Skin epidermis (tissue), 12 donors: ENCODE measurements around the gene HES1.
A peak's percentile ranks its signal among the peaks of the same experiment; 100 is the strongest.
"Not testable (repeated sequence)": the region's sequence is repeated elsewhere in the genome, so short reads cannot be mapped to it uniquely, and the experiment has no call there.

Experiments used
- H3K27ac ChIP-seq, 21 experiments: fragments of 200-600 bp; sonication (generic) in 11 of 21; one replicate each; pipeline ENCODE4 v1.5.0; 2020; ENCODE audit warnings: mild to moderate bottlenecking in 3 of 21, inconsistent platforms in 2 of 21, moderate library complexity in 2 of 21
- H3K4me3 ChIP-seq, 7 experiments: fragments of 200-600 bp; sonication (generic) in 2 of 7; one replicate each; pipeline ENCODE4 v1.5.0; 2020; ENCODE audit warnings: inconsistent platforms in 2 of 7, mild to moderate bottlenecking in 2 of 7, moderate library complexity in 1 of 7

HES1 gene

DNA sequence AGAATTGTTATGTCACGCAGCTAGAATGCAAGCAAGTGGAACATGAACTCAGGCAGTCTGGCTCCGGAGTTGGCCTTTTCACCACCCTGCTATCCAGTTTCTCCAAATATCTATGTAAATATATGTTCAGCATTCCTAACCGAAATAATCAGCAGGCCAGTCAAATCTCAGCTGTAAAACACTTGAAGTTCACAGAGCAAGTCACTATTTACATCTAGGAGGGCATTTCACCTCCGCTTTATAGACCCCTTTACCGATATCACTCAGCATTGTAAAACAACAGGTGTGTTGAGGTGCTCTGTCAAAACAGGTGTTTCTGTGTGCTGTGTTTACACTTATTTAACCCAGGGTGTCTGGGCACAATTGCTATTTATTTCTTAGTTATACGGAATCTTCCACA lies 12.2 kb upstream of the HES1 start:
- H3K4me3 ChIP-seq = no peak overlapping the region
- H3K27ac ChIP-seq = no peak overlapping the region

DNA sequence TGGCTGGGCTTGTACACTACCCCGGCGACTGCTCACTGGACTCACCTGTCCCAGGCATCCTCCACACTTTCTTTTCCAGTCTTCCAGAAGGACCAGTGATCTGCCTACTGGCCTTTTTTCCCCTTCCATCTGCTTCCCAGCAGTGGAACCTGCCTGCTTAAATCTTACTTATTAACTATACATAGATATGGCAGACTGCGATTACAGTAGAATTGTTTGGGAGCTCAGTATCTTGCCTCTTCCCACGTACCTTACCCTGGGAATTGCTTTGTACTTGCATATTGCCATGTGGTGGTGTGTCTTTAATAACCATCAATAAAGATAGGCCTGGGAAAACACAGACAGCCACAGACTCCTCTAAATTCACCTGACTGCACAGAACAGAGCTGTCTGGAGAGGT lies 11.8 kb upstream of the HES1 start:
- H3K4me3 ChIP-seq = no peak overlapping the region
- H3K27ac ChIP-seq = no peak overlapping the region

DNA sequence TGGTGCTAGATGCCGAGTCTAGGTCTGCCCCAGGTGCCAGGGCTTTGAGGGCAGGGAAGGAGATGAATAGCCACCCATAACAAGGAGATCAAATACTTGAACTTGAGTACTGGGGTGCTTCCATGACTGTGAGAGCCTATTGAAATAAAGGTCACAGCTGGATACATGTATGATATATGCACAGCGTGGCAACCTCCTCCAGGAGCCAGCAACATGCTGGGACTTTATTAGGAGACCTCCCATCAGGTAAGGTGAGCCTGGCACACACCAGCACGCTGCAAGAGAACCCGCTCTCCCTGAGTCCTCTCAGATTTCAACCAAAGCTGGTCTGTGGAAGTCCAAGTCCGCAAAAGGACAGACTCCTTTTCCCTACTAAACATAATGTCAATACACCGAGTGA lies 10.5 kb upstream of the HES1 start:
- H3K4me3 ChIP-seq = no peak overlapping the region
- no peak overlapping the region for H3K27ac ChIP-seq

DNA sequence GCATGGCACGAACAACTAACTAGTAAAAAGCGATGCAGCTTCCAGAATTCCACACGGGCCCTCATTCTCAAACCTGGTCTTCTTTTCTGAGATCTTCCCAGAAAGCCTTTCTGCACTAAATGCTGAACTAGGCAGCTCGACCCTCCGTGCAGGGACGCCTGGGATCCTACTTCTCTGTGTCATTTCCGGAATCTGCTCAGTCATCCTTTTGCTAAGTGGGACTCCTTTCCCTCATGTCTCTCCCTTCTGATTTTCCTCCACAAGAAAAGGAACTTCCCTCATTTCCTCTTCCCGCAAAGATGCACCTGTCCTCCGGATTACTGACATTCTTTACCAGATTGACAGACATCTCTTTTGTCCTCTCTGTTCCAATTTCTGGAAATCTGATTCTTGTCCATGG lies 9.2 kb upstream of the HES1 start:
- no peak overlapping the region for H3K27ac ChIP-seq
- no peak overlapping the region for H3K4me3 ChIP-seq

DNA sequence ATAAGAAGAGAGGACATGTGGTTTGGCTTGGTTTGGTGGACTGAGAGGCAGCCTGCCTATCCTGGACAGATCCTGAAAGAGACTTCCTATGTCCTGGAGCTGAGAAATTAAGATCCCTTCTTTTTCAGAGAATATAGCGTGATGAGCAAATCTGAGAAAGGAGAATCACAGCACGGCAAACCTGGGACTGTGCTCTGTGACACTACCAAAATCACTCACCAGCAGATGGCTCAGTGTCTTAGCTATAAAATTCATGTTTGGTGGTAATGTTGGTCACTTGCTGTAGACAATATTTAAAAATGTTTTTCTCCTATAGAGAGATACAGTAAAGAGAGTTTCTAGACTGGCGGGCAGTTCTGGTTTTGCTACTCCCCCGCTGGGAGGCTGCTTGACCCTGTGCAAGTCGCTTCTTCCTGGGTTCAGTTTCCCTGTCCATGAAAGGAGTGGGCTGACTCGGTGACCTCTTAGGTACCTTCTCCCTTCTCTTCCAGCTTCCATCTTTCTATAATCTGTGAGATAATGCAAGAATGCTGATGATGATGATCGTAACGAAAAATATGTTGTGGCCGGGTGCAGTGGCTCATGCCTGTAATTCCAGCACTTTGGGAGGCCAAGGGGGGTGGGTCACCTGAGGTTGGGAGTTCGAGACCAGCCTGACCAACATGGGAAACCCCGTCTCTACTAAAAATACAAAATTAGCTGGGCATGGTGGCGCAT lies 7.6 kb upstream of the HES1 start:
- Histone ChIP-seq H3K27ac (no peak overlapping the region), H3K4me3 (no peak overlapping the region)

DNA sequence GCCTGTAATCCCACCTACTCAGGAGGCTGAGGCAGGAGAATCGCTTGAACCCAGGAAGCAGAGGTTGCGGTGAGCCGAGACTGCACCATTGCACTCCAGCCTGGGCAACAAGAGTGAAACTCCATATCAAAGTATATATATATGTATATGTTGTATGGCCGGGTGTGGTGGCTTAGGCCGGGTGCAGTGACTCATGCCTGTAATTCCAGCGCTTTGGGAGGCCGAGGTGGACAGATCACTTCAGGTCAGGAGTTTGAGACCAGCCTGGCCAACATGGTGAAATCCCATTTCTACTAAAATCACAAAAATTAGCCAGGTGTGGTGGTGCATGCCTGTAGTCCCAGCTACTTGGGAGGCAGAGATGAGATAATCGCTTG lies 7.0 kb upstream of the HES1 start:
- not testable (repeated sequence) for H3K27ac ChIP-seq, H3K4me3 ChIP-seq

DNA sequence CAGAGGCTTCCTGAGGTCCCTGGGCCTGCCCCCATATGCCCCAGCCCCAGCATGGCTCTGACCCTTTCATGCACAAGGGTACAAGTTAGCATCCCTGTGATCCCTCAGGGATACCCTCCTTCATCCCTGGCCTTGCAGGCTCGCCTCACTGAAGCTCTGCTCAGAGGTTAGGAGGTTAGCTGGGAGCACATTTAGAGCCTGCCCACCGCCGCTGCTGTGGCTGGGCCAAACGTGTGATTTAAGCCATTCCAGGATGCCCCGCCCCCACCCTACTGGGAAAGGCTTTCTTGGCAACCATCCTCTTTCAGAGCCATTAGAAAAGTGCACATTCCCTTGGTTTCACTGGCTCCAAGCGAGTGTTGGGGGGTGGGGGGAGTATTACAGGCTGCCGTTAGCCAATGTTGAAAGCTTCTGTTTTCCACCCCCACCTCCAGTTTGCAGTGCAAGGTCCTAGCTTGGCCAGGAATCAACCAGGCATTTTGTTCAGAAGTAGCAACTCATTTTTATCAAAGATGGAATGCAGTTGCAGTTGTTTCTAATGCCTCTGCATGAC lies 6.3 kb upstream of the HES1 start:
- Histone ChIP-seq H3K27ac (peak overlapping the region in 1 of 21 experiments; percentile 11), H3K4me3 (no peak overlapping the region)

DNA sequence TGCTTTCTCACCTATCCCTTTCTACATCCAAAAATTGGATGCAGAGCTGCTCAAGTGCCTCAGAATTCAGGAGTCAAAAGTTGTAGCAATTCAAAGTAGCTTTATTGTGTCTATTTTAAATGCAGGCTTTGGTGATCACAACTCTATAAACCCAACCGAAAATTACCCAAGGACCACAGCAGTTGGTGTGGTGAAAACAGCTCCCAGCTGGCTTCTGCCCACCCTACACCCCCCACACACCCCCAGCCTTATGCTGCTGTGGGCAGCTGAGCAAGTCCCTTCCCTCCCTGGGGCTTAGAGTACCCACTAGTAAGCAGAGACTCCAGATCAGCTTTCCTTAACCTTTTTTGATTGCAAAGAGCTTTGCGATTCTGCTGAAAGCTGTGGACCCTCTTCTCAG lies 5.8 kb upstream of the HES1 start:
- no peak overlapping the region for H3K4me3 ChIP-seq
- H3K27ac ChIP-seq = no peak overlapping the region

DNA sequence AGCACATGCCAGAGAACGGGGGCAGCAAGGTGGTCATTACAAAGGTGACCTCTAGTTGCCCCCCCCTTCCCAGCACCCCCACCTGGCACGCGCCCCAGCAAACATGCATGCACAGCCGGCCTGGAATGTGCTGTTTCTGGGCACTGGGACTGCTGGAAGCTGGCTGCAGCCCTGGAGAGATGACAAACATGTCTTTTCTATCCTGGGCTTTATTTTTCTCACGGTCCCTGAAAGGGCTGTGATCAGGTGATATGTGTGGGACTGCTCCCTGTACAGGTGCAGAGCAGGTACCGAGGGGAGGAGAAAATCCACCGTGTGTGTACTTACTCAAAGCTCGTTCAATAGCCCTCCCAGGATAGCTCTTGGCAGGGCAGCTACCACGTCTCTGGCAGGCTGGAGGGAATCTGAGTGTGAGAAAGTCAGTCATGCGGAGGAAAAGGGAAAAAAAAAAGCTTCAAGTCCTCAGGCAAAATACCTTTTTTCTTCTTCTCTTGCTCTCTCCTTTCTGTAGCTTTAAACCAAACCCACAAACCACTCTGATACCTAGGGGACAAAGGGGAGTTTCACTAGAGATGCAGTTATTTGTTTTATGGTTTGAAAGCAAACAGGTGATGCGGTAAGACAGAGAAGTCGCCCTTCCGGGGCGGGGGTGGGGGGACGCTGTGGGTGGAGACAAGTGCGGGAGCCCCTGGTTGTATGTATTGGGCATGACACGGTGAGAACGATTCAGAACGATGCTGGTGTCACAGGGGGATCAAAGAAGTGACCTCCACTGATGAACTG lies 5.0 kb upstream of the HES1 start:
- Histone ChIP-seq H3K4me3 (no peak overlapping the region), H3K27ac (peak overlapping the region in 2 of 21 experiments; percentile 26 to 27)

DNA sequence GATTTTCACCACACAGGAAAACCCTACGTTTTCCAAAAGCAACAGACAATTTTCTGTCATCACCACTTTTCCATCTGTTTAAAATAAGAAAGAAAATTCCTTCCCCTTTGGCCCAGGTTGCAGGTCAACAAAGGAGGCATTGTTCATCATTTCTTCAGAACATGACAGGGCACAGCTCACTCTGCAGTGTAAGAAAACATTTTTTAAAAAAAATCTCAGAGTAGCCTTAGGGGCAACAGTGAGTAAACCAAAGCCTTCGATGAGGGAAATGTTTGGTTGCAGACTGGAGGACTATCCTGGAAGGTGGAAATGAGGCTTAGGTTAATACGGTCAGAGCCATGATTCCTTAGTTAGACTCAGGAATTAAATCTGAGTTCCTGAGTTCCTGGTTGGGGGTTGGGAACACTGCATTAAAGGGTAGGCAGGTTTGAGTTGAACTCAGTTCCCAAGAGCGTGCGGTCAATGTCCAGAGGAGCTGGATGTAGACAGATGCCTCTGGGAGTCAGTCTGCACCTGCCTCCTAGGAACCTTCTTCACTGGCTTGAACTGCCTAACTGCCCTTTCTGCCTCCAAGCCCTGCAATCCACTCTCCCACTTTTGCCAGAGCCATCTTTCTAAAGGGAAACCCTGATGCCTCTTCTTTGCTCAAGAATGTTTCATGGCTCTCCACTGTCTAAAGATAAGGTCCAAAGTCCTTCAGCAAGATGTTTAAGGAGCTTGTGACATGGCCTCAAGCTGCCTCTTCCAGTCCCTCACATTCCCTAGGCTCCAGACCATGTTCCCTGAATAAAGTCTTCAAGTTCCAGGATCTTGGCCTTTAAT lies 3.3 kb upstream of the HES1 start:
- Histone ChIP-seq H3K4me3 (no peak overlapping the region), H3K27ac (peak overlapping the region in 4 of 21 experiments; percentile 0 to 91 (median 44))

DNA sequence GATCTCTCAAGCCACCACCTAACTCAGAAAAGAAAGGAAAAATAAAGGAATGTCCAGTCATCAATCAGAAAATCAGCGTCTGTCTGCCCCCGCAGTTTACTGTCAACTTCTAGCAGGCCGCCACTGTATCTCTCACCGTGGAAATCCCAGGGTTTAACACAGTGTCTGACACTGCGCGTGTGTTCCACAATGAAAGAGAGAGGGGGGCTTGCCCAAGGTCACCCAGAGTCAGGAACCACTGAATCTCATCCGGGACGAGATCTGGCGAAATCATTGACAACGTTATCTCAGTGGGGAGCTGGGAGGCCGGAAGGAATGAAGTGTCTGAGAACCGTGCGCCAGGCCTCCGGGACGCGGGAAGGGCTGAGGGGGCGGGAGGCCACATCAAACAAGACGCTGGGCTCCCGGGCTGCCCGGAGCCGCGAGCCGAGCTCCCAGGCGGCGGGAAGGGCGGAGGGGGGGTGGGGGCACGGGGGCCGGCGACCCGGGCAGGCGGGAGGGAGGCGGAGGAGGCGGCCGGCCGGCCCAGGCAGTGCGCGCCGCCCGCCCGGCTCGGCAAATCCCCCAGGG lies 2.2 kb upstream of the HES1 start:
- Histone ChIP-seq H3K27ac (peak overlapping the region in 12 of 21 experiments; percentile 46 to 91 (median 69)), H3K4me3 (peak overlapping the region in 4 of 7 experiments; percentile 2 to 65 (median 48))

DNA sequence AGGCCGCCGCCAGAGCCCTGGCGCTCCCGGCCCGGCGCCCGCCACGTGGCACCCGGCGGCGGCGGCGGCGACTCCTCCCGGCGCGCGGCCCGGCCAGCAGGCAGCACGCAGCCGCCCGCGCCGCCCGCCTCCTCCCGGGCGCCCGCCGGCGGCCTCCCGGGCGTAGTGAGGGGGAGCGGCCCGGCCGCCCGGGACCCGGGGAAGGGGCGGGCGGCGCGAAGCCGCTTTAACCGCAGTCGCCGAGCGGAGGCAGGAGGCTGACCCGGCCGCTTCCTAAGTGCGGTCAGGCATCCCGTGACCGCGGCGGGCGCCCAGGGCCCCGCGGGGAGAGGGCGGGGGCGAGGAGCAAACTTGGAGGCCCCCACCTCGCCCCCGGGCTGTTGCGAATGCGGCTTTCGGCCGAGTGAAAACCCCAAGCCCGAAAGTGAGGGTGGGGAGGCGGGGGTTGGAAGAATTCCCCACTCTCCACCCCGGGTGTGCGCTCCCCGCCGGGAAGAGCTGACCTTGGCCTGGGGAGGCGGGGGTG lies 1.7 kb upstream of the HES1 start:
- peak overlapping the region; percentile 63 to 91 (median 85) for H3K27ac ChIP-seq
- H3K4me3 ChIP-seq = peak overlapping the region; percentile 39 to 66 (median 56)

DNA sequence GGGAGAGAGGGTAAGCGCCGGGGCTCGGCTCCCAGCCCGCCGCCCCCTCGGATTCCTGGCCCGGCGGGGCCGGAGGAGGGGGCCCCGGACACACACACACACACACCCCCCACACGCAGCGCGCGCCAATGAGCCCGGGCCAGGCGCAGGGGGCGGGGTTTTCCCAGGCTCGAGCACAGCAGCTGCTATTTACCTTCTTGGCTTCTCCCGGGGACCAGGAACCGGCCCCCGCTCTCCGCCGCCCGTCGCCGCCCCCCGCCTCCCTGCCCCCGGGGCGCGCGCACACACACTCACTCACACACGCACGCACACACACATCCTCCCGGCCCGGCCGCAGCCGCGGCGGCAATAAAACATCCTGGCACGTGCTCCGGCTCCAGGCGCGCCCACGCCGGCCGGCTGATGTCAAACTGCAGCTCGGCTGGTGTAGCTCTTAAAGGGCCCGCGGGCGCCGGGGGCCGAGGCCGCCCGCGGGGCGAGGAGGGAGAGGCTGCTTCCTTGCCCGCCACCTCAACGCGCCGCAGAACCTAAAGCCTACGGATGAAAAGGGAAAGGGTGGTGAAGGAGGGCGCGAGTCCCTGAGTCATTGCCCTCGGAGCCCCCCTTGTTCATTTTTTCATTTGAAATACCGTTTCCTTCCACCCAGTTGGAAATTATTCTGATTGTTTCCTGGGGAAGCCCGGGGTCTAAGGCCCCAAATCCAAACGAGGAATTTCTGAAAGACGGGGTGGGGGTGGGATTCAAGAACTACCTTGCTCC lies 1.0 kb upstream of the HES1 start:
- H3K27ac ChIP-seq = peak overlapping the region; percentile 63 to 91 (median 85)
- H3K4me3 ChIP-seq = peak overlapping the region; percentile 39 to 66 (median 56)

DNA sequence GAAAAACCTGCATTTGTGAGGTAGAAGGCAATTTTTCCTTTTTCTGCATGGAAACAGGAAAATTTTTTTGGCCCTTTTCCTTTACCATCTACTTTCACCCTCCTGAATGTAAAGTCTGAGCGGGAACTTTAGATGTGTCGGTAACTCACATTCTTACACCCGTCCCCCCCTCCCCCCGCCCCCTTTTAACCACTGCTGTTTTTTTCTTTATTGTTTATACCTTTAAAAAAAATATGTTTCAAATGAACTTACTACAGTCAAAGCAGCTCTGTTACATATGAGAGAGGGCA lies 487 bp upstream of the HES1 start:
- peak overlapping the region in 18 of 21 experiments; percentile 63 to 91 (median 86) for H3K27ac ChIP-seq
- H3K4me3 ChIP-seq = peak overlapping the region; percentile 39 to 66 (median 56)

DNA sequence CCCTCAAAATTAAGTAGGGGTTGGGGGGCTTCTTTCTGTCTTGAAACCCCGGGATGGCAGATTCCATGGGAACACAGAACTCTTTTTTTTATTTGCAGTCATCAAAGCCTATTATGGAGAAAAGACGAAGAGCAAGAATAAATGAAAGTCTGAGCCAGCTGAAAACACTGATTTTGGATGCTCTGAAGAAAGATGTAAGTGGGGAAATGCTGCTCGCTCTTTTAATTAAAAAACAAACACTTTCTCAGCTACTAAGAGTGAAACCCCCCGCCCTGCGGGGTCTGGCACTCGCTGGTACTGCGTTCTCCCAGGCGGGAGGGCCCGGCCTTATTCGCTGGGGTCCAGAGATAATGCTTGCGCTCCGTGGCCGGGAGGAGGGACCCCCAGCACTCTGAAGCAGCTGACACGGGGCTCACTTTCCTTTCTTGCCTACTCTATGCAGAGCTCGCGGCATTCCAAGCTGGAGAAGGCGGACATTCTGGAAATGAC lies 615 bp downstream of the HES1 start:
- Histone ChIP-seq H3K4me3 (peak overlapping the region; percentile 49 to 67 (median 60)), H3K27ac (peak overlapping the region; percentile 41 to 94 (median 85))

DNA sequence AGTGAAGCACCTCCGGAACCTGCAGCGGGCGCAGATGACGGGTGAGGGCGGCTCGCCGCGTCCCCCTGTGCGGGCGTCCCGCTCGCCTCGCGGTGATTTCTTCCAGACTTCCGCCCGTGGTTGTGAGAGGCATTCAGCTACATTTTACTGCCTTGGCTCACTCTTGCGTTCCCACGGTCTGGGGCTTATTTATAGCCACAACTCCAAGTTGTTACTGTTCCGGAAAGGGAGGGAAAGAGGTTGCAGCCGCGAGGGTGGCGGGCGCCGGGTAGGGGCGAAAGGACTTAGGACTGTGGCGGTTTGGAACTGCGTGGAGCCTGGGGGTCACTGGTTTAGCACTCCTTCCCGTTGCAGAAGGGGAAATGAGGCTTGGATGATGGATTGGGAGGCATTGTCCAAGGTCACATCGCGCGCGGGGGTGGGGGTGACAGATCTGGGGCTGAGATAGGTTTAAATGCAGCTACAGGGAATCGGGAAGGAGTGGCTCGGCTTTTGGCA lies 1.1 kb downstream of the HES1 start:
- Histone ChIP-seq H3K4me3 (peak overlapping the region; percentile 49 to 67 (median 60)), H3K27ac (peak overlapping the region; percentile 41 to 94 (median 85))

DNA sequence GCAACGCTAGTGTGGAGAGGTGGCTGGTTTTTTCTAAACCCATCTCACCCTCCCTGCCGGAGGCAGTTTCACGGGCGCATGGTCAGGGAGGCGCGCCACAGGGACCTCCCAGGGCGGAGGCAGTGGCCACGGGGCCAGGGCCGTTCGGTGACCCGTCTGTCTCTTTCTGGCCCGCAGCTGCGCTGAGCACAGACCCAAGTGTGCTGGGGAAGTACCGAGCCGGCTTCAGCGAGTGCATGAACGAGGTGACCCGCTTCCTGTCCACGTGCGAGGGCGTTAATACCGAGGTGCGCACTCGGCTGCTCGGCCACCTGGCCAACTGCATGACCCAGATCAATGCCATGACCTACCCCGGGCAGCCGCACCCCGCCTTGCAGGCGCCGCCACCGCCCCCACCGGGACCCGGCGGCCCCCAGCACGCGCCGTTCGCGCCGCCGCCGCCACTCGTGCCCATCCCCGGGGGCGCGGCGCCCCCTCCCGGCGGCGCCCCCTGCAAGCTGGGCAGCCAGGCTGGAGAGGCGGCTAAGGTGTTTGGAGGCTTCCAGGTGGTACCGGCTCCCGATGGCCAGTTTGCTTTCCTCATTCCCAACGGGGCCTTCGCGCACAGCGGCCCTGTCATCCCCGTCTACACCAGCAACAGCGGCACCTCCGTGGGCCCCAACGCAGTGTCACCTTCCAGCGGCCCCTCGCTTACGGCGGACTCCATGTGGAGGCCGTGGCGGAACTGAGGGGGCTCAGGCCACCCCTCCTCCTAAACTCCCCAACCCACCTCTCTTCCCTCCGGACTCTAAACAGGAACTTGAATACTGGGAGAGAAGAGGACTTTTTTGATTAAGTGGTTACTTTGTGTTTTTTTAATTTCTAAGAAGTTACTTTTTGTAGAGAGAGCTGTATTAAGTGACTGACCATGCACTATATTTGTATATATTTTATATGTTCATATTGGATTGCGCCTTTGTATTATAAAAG lies 1.8 kb downstream of the HES1 start:
- Histone ChIP-seq H3K4me3 (peak overlapping the region; percentile 49 to 67 (median 60)), H3K27ac (peak overlapping the region; percentile 41 to 94 (median 85))
